Activated CD8-positive, alpha-beta T cell treated with anti-CD3 and anti-CD28 coated beads for 36 hours (primary cell): ENCODE data around the gene CACTIN. TPM values are rescaled to one million over a fixed set of nuclear protein-coding genes. Genes with fewer than 3 reads are reported as not detected.
"Not testable (repeated sequence)": the region's sequence is repeated elsewhere in the genome, so short reads cannot be mapped to it uniquely, and the experiment has no call there.

Experiments used
- ATAC-seq: fragments of 200-7000 bp; cut with Tn5 transposase; one replicate; pipeline ENCODE4 v1.10.0; 2021; ENCODE audit warnings: mild to moderate bottlenecking, moderate library complexity
- CTCF ChIA-PET: fragments of 350-600 bp; sonication (Branson Sonifier 250); formaldehyde crosslinking; loops from one replicate; lab custom pipeline; 2021; ENCODE audit warnings: antibody characterized with exemption; lab: Charles Lee
- POLR2A ChIA-PET: fragments of 350-600 bp; sonication (Branson Sonifier 250); formaldehyde crosslinking; loops from one replicate; lab custom pipeline; 2021; ENCODE audit warnings: antibody characterized with exemption; lab: Charles Lee
- DNase-seq: peaks from one replicate; pipeline ENCODE4 v3.0.0-alpha.2; 2020
- H3K27ac Mint-ChIP-seq: one replicate; pipeline ENCODE4 v1.8.0; 2021; ENCODE audit warnings: mild to moderate bottlenecking, mixed read lengths
- H3K27me3 Mint-ChIP-seq: one replicate; pipeline ENCODE4 v1.8.0; 2021; ENCODE audit warnings: mixed read lengths
- H3K36me3 Mint-ChIP-seq: one replicate; pipeline ENCODE4 v1.8.0; 2021; ENCODE audit warnings: low read depth, mixed read lengths
- H3K4me1 Mint-ChIP-seq: one replicate; pipeline ENCODE4 v1.8.0; 2021; ENCODE audit warnings: low read depth, mixed read lengths
- H3K4me3 Mint-ChIP-seq: one replicate; pipeline ENCODE4 v1.8.0; 2021; ENCODE audit warnings: mild to moderate bottlenecking, moderate library complexity, mixed read lengths
- H3K9me3 Mint-ChIP-seq: one replicate; pipeline ENCODE4 v1.8.0; 2021; ENCODE audit warnings: mixed read lengths
- CTCF ChIP-seq: fragments of 200-600 bp; IDR thresholded peaks from one replicate; pipeline ENCODE4 v1.8.0; 2022; ENCODE audit warnings: antibody characterized with exemption, mild to moderate bottlenecking
- intact Hi-C: fragments of 100-400 bp; cut with micrococcal nuclease; formaldehyde crosslinking; loops from one replicate; pipeline ENCODE4 v1.10.0; 2022
- total RNA-seq, 2 experiments: library from RNA; stranded (reverse); gene quantifications; one replicate each; pipeline ENCODE4 v1.2.3, GENCODE V29; 2021

CACTIN gene
- total RNA-seq, 2 experiments from 2014 or later: 25.9 to 28.5 TPM

GRCh38 chr19:3669082-3669946 lies 42.7 kb upstream of the CACTIN start:
- Mint-ChIP-seq H3K27ac (no peak overlapping the region), H3K27me3 (no peaks in the 10 kb centered on the region), H3K36me3 (peaks cover 11% of the 10 kb centered on the region), H3K9me3 (no peaks in the 10 kb centered on the region), H3K4me1 (peaks cover 43% of the 10 kb centered on the region), H3K4me3 (no peak overlapping the region)
- intact Hi-C loops: no loop called here
- TF ChIP-seq CTCF: no peak
- DNase-seq (no peak), ATAC-seq (no peak)
- CTCF ChIA-PET: interaction anchor here (3.3 kb wide), 1 partner anchor 30 kb away, joined by 32 read pairs; the partner anchor contains the start of gene PIP5K1C
- POLR2A ChIA-PET: interaction anchor here (0.7 to 1.0 kb wide), 2 partner anchors 15 to 19 kb away, joined by 3 to 4 read pairs; no protein-coding TSS in a partner anchor

- Mint-ChIP-seq H3K9me3 (no peaks in the 10 kb centered on the region), H3K4me1 (peaks cover 43% of the 10 kb centered on the region), H3K36me3 (peaks cover 9% of the 10 kb centered on the region), H3K27ac (no peak overlapping the region), H3K4me3 (no peak overlapping the region), H3K27me3 (no peaks in the 10 kb centered on the region)
- no peak for TF ChIP-seq CTCF
- intact Hi-C loops: no loop called here
- CTCF ChIA-PET: interaction anchor here (3.3 kb wide), 1 partner anchor 30 kb away, joined by 32 read pairs; the partner anchor contains the start of gene PIP5K1C
- DNase-seq (no peak), ATAC-seq (no peak)
- POLR2A ChIA-PET: interaction anchor here (1.0 kb wide), 1 partner anchor 14 kb away, joined by 4 read pairs; no protein-coding TSS in a partner anchor
Measured at GRCh38 chr19:3668331-3669081, 41.9 kb upstream of the CACTIN start.

GRCh38 chr19:3667766-3668165 lies 41.2 kb upstream of the CACTIN start:
- no peak overlapping the region for H3K27ac Mint-ChIP-seq
- no peak for ATAC-seq
- intact Hi-C loops: loop anchor here (2.0 kb wide), 1 partner anchor 37 kb away; no protein-coding TSS in a partner anchor
- ChIA-PET POLR2A (interaction anchor here (0.6 kb wide), 1 partner anchor 57 kb away, joined by 4 read pairs; no protein-coding TSS in a partner anchor), CTCF (interaction anchor here (0.9 to 3.3 kb wide), 2 partner anchors 31 to 148 kb away, joined by 5 to 32 read pairs; partner anchors contain the start of gene PIP5K1C)
- no peaks in the 10 kb centered on the region for H3K9me3 Mint-ChIP-seq
- H3K4me3 Mint-ChIP-seq: no peak overlapping the region
- no peak for TF ChIP-seq CTCF
- DNase-seq: no peak
- H3K36me3 Mint-ChIP-seq: peaks cover 11% of the 10 kb centered on the region
- H3K4me1 Mint-ChIP-seq: peaks cover 39% of the 10 kb centered on the region
- H3K27me3 Mint-ChIP-seq: no peaks in the 10 kb centered on the region

- H3K27me3 Mint-ChIP-seq: no peaks in the 10 kb centered on the region
- peaks cover 35% of the 10 kb centered on the region for H3K4me1 Mint-ChIP-seq
- intact Hi-C loops: loop anchor here (2.0 kb wide), 1 partner anchor 38 kb away; no protein-coding TSS in a partner anchor
- ChIA-PET CTCF (interaction anchor here (0.9 to 3.3 kb wide), 5 partner anchors 21 to 148 kb away, joined by 3 to 32 read pairs (median 6); partner anchors contain the start of gene PIP5K1C), POLR2A (interaction anchor here (0.6 to 1.6 kb wide), 3 partner anchors 33 to 58 kb away, joined by 3 to 4 read pairs (median 4); partner anchors contain the start of genes CACTIN and PIP5K1C)
- no peaks in the 10 kb centered on the region for H3K9me3 Mint-ChIP-seq
- no peak overlapping the region for H3K4me3 Mint-ChIP-seq
- peaks cover 11% of the 10 kb centered on the region for H3K36me3 Mint-ChIP-seq
- no peak overlapping the region for H3K27ac Mint-ChIP-seq
- no peak for TF ChIP-seq CTCF
- ATAC-seq: no peak
- DNase-seq: no peak
Measured at GRCh38 chr19:3667037-3667638, 40.5 kb upstream of the CACTIN start.

- not testable (repeated sequence) for H3K9me3 Mint-ChIP-seq, H3K27me3 Mint-ChIP-seq, H3K4me3 Mint-ChIP-seq, DNase-seq, ATAC-seq, H3K27ac Mint-ChIP-seq
- Mint-ChIP-seq H3K4me1 (peaks cover 30% of the 10 kb centered on the region), H3K36me3 (peaks cover 12% of the 10 kb centered on the region)
- CTCF ChIA-PET: interaction anchor here (0.7 to 3.3 kb wide), 11 partner anchors 8 to 59 kb away, joined by 3 to 32 read pairs (median 4); partner anchors contain the start of gene PIP5K1C
- intact Hi-C loops: loop anchor here (2.0 kb wide), 1 partner anchor 38 kb away; no protein-coding TSS in a partner anchor
- POLR2A ChIA-PET: interaction anchor here (0.8 to 1.6 kb wide), 3 partner anchors 33 to 48 kb away, joined by 3 to 4 read pairs (median 3); partner anchors contain the start of genes CACTIN and PIP5K1C
Measured at GRCh38 chr19:3666545-3666856, 39.9 kb upstream of the CACTIN start.
